Measurements from ENCODE around the gene NUDT16L1. TPM values are rescaled to one million over a fixed set of nuclear protein-coding genes. Genes with fewer than 3 reads are reported as not detected.

The NUDT16L1 gene
- polyA plus RNA-seq, 3 donors from 2014 or later: 86.5 to 125 (median 99.6) TPM

GRCh38 chr16:4713663-4714501, 20.5 kb downstream of the NUDT16L1 start:
- Mint-ChIP-seq H3K9me3 (no peaks in the 10 kb centered on the region), H3K27me3 (ENCODE audit: low read depth in 3 of 3) (peaks cover 0 to 2% (median 0%) of the 10 kb centered on the region in 3 donors), H3K36me3 (peaks cover 21 to 30% (median 23%) of the 10 kb centered on the region in 3 donors), H3K27ac (peak overlapping the region in 2 of 6 donors; percentile 30 to 46), H3K4me1 (no peaks in the 10 kb centered on the region), H3K4me3 (no peak overlapping the region)
- no peak for DNase-seq

DNA sequence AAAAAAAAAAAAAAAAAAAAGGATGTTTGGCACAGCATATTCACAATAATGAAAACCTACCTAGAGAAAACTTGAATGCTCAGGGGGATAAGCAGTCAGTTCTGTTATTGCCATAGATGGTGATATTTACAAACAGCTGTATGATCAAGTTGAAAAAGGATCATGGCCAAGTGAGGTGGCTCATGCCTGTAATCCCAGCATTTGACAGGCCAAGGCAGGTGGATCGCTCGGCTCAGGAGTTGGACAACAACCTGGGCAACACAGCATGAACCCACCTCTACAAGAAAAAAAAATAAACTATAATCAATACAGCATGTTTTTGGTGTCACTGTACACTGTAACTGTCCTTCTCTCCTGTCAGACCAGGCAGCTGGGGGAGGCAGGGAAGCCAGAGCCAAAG, 21.6 kb downstream of the NUDT16L1 start:
- no peak overlapping the region for H3K27ac Mint-ChIP-seq
- H3K4me3 Mint-ChIP-seq: no peak overlapping the region
- DNase-seq: no peak
- peaks cover 23 to 24% (median 23%) of the 10 kb centered on the region in 3 donors for H3K36me3 Mint-ChIP-seq
- H3K4me1 Mint-ChIP-seq: no peaks in the 10 kb centered on the region
- peaks cover 0 to 2% (median 0%) of the 10 kb centered on the region in 3 donors for H3K27me3 Mint-ChIP-seq (ENCODE audit: low read depth in 3 of 3)
- no peaks in the 10 kb centered on the region for H3K9me3 Mint-ChIP-seq

DNA sequence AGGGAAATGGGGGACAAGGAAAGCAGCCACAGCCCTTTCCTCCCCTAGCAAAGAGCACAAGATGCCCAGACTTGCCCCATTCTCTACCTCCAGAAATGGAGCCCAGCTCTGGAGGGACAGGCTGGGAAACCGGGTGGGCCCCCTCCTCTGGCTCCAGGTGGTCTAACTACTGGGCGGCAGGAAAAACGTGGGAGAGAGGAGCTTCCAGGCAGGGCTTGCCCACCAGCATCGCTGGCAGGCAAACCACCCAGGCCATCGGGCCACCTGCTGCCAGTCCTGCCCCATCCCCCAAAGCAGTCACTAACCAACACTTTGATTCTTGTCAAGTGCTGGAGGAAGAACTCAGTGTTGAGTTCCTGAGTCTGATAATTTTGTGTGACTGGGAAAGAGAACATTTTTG, 25.1 kb downstream of the NUDT16L1 start:
- no peak overlapping the region for H3K27ac Mint-ChIP-seq
- no peaks in the 10 kb centered on the region for H3K9me3 Mint-ChIP-seq

GRCh38 chr16:4723071-4723767, 29.9 kb downstream of the NUDT16L1 start:
- Mint-ChIP-seq H3K4me3 (no peak overlapping the region), H3K9me3 (no peaks in the 10 kb centered on the region), H3K4me1 (no peaks in the 10 kb centered on the region), H3K27ac (peak overlapping the region in 2 of 6 donors; percentile 31 to 47), H3K36me3 (peaks cover 3 to 12% (median 12%) of the 10 kb centered on the region in 3 donors), H3K27me3 (ENCODE audit: low read depth in 3 of 3) (no peaks in the 10 kb centered on the region)
- no peak for DNase-seq

More for the DNA sequence above, 25.1 kb downstream of the NUDT16L1 start:
- Mint-ChIP-seq H3K36me3 (peaks cover 16 to 21% (median 17%) of the 10 kb centered on the region in 3 donors), H3K4me1 (no peaks in the 10 kb centered on the region), H3K4me3 (no peak overlapping the region), H3K27me3 (ENCODE audit: low read depth in 3 of 3) (peaks cover 0 to 2% (median 0%) of the 10 kb centered on the region in 3 donors)
- DNase-seq: no peak

DNA sequence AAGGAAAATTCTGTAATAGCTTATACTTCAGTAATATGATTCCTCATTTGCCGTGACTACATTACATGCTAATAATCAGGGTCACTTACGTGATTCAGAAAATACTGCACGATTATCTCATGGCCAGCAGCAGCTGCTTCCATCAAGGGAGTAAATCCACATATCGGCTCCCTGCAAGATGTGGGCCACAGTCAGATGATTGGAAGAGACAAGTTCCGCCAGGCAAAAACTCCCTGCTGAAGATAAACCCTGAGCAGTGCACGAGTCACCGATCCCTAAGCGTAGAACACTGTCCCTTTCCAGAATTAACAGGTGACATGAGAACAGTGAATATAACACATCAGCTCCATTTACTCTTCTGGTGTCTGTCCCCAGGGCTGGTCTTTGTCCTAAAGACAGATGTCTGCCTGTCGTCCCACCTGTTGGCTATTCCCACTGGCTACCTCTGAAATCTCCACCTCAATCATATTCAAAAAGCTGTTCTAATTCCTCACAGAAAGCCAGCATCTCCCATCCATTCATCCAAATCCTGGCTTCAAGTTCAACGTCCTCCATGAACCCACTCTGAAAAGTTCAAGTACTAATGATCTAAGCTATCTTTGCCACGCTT, 31.4 kb downstream of the NUDT16L1 start:
- Mint-ChIP-seq H3K27me3 (ENCODE audit: low read depth in 3 of 3) (no peaks in the 10 kb centered on the region), H3K27ac (peak overlapping the region in 1 of 6 donors; percentile 14), H3K36me3 (peaks cover 0 to 14% (median 14%) of the 10 kb centered on the region in 3 donors), H3K4me1 (no peaks in the 10 kb centered on the region), H3K9me3 (no peaks in the 10 kb centered on the region), H3K4me3 (no peak overlapping the region)
- no peak for DNase-seq

- Mint-ChIP-seq H3K27ac (no peak overlapping the region), H3K9me3 (no peaks in the 10 kb centered on the region), H3K27me3 (ENCODE audit: low read depth in 3 of 3) (peaks cover 0 to under 1% (median 0%) of the 10 kb centered on the region in 3 donors), H3K4me1 (peaks cover 0 to under 1% of the 10 kb centered on the region in 2 donors), H3K36me3 (peaks cover 0 to 18% (median 14%) of the 10 kb centered on the region in 3 donors), H3K4me3 (no peak overlapping the region)
- no peak for DNase-seq
These were observed 33.3 kb downstream of the NUDT16L1 start for GRCh38 chr16:4726616-4727015.

DNA sequence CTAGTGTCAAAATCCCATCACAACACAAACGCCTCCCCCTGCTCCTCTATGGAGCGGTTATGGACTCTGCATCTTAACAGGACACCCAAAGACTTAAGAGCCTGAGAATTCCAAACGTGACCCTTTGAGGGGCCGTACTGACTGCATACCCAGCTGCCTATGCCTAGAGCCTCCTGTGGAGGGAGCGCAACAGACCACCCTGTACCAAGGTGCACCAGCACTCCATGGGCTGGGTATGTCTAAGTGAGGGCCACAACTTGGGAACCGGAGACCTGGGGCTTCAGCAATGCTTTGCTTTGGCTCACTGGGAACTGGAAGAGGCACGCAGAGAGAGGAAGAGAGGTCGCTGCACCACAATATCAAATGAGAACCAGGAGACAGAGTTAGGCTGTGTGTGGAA, 35.3 kb downstream of the NUDT16L1 start:
- peaks cover 0 to 12% (median 11%) of the 10 kb centered on the region in 3 donors for H3K36me3 Mint-ChIP-seq
- peaks cover 2 to 6% (median 3%) of the 10 kb centered on the region in 3 donors for H3K27me3 Mint-ChIP-seq (ENCODE audit: low read depth in 3 of 3)
- DNase-seq: no peak
- peaks cover 14 to 18% of the 10 kb centered on the region in 2 donors for H3K4me1 Mint-ChIP-seq
- H3K27ac Mint-ChIP-seq: no peak overlapping the region
- H3K9me3 Mint-ChIP-seq: no peaks in the 10 kb centered on the region
- no peak overlapping the region for H3K4me3 Mint-ChIP-seq

GRCh38 chr16:4729876-4730275, 36.5 kb downstream of the NUDT16L1 start:
- no peak overlapping the region for H3K27ac Mint-ChIP-seq
- no peak for DNase-seq
- H3K4me1 Mint-ChIP-seq: peaks cover 20 to 23% of the 10 kb centered on the region in 2 donors
- no peak overlapping the region for H3K4me3 Mint-ChIP-seq
- H3K27me3 Mint-ChIP-seq (ENCODE audit: low read depth in 3 of 3): peaks cover 5 to 13% (median 8%) of the 10 kb centered on the region in 3 donors
- H3K36me3 Mint-ChIP-seq: peaks cover 0 to 11% (median 11%) of the 10 kb centered on the region in 3 donors
- no peaks in the 10 kb centered on the region for H3K9me3 Mint-ChIP-seq

GRCh38 chr16:4733211-4733742, 39.9 kb downstream of the NUDT16L1 start:
- Mint-ChIP-seq H3K27me3 (ENCODE audit: low read depth in 3 of 3) (peaks cover 5 to 17% (median 8%) of the 10 kb centered on the region in 3 donors), H3K27ac (peak overlapping the region; percentile 43 to 77 (median 68)), H3K36me3 (peaks cover 0 to 7% (median 5%) of the 10 kb centered on the region in 3 donors), H3K4me1 (peaks cover 26 to 30% of the 10 kb centered on the region in 2 donors), H3K4me3 (peak overlapping the region; percentile 91 to 95 (median 93)), H3K9me3 (no peaks in the 10 kb centered on the region)
- DNase-seq: no peak

DNA sequence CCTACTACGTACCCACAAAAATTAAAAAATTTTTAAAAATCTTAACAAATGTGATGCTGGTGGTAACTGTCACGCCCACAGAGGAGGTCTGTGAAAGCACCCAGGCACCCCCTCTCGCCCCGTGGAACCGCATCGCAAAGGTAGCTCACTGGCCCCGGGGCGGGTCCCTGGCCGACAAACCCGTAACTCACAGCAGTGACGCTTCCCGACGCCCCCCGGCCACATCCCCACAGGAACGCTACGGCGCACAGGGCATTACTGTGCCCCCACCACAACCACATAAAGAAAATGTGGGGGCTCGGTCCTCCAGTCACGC, 40.3 kb downstream of the NUDT16L1 start:
- H3K36me3 Mint-ChIP-seq: peaks cover 0 to 6% (median 2%) of the 10 kb centered on the region in 3 donors
- DNase-seq: no peak
- H3K4me3 Mint-ChIP-seq: peak overlapping the region; percentile 91 to 95 (median 93)
- peaks cover 5 to 17% (median 8%) of the 10 kb centered on the region in 3 donors for H3K27me3 Mint-ChIP-seq (ENCODE audit: low read depth in 3 of 3)
- no peaks in the 10 kb centered on the region for H3K9me3 Mint-ChIP-seq
- H3K4me1 Mint-ChIP-seq: peaks cover 26 to 30% of the 10 kb centered on the region in 2 donors
- peak overlapping the region; percentile 43 to 77 (median 68) for H3K27ac Mint-ChIP-seq

- peak; percentile 82 for DNase-seq
- Mint-ChIP-seq H3K27me3 (ENCODE audit: low read depth in 3 of 3) (peaks cover 5 to 17% (median 10%) of the 10 kb centered on the region in 3 donors), H3K36me3 (peaks cover 0 to 4% (median 0%) of the 10 kb centered on the region in 3 donors), H3K4me1 (peaks cover 26 to 30% of the 10 kb centered on the region in 2 donors), H3K27ac (peak within 1 kb of the TSS; percentile 78 to 94 (median 91)), H3K9me3 (no peaks in the 10 kb centered on the region), H3K4me3 (peak within 1 kb of the TSS; percentile 91 to 95 (median 93))
These were observed 40.8 kb downstream of the NUDT16L1 start, which contains the start of the genes ANKS3 and DNAAF8 for GRCh38 chr16:4734063-4734729. Gene ANKS3 (minus strand): TSS chr16:4734271. CDS start chr16:4730149, 4,122 bp downstream. Gene DNAAF8 (plus strand): TSS chr16:4734537. CDS start chr16:4736515, 1,978 bp downstream.

DNA sequence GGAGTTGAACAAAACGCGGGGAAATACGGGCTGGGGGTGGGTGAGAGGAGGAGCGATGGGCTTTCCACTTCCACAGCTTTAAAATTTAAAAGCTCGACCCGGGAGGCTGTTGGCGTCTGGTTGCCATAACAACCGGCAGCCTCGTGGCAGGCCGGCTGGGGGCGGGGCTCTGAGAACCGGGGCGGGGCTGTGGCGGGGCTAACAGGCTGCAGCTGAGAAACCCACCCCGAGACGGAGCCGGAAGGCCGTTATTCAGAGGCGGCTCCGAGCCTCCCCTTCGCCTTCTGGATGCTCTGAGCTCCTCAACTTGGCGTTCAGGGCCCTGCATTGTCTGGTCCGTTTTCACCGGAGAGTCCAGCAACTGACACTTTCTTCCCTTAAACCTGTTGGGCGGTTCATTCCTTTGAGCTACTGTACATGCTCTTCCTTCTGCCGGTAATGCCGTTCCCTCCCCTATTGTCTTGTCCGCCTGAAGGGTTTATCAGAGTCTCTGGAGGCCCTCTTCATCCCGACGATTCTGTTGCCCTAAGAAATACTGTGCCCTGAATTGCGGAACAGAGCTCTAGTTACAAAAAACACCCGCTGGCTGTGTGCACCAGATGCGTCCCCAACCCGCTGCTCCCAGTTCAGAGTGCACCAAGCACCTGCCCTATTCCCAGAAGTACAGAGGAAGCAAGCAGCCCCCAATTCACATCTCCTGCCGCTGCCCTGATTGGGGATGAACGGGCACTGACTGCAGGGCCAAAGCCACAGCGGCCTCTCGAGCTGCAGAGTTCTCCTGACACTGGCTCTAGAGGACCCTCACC, 41.6 kb downstream of the NUDT16L1 start:
- Mint-ChIP-seq H3K27ac (peak overlapping the region; percentile 78 to 94 (median 91)), H3K4me3 (peak overlapping the region; percentile 91 to 95 (median 93)), H3K27me3 (ENCODE audit: low read depth in 3 of 3) (peaks cover 5 to 17% (median 10%) of the 10 kb centered on the region in 3 donors), H3K9me3 (no peaks in the 10 kb centered on the region), H3K4me1 (peaks cover 26 to 30% of the 10 kb centered on the region in 2 donors), H3K36me3 (peaks cover 0 to 4% (median 0%) of the 10 kb centered on the region in 3 donors)
- peak; percentile 89 to 95 (median 93) for DNase-seq

All from immature natural killer cell (primary cell).